ENCODE measurements around the gene TFF1. TPM values are rescaled to one million over a fixed set of nuclear protein-coding genes. Genes with fewer than 3 reads are reported as not detected.

The TFF1 gene
- total RNA-seq, 2 experiments from 2014 or later, result 1.1 TPM; not detected in 1

- ATAC-seq (no peak), DNase-seq (no peak)
- Mint-ChIP-seq H3K36me3 (ENCODE audit: low read depth) (no peaks in the 10 kb centered on the region), H3K4me3 (no peak overlapping the region), H3K27ac (no peak overlapping the region), H3K27me3 (no peaks in the 10 kb centered on the region), H3K4me1 (ENCODE audit: low read depth) (no peaks in the 10 kb centered on the region), H3K9me3 (no peaks in the 10 kb centered on the region)
- POLR2A ChIA-PET, result no interaction called here
- CTCF ChIA-PET, result interaction anchor here (0.6 to 2.0 kb wide), 2 partner anchors 9 to 50 kb away, joined by 3 to 11 read pairs; no protein-coding TSS in a partner anchor
- TF ChIP-seq CTCF (IDR thresholded peaks at IDR 0.05), result no peak
- intact Hi-C loops (cut with micrococcal nuclease), result no loop called here
Observed at GRCh38 chr21:42346866-42347600, 19.3 kb downstream of the TFF1 start.

- ATAC-seq (no peak), DNase-seq (no peak)
- Mint-ChIP-seq H3K9me3 (no peaks in the 10 kb centered on the region), H3K4me3 (no peak overlapping the region), H3K4me1 (ENCODE audit: low read depth) (no peaks in the 10 kb centered on the region), H3K27ac (no peak overlapping the region), H3K36me3 (ENCODE audit: low read depth) (no peaks in the 10 kb centered on the region), H3K27me3 (no peaks in the 10 kb centered on the region)
- CTCF ChIA-PET, result interaction anchor here (0.6 to 2.0 kb wide), 2 partner anchors 9 to 49 kb away, joined by 3 to 11 read pairs; no protein-coding TSS in a partner anchor
- intact Hi-C loops (cut with micrococcal nuclease), result no loop called here
- no peak for TF ChIP-seq CTCF (IDR thresholded peaks at IDR 0.05)
- POLR2A ChIA-PET, result no interaction called here
Observed at GRCh38 chr21:42346441-42346840, 19.9 kb downstream of the TFF1 start.

- Mint-ChIP-seq H3K4me3 (no peak overlapping the region), H3K4me1 (ENCODE audit: low read depth) (no peaks in the 10 kb centered on the region), H3K27me3 (no peaks in the 10 kb centered on the region), H3K27ac (no peak overlapping the region), H3K36me3 (ENCODE audit: low read depth) (no peaks in the 10 kb centered on the region), H3K9me3 (no peaks in the 10 kb centered on the region)
- DNase-seq, result no peak
- ChIA-PET POLR2A (no interaction called here), CTCF (no interaction called here)
- no peak for ATAC-seq
- intact Hi-C loops (cut with micrococcal nuclease), result no loop called here
- TF ChIP-seq CTCF (IDR thresholded peaks at IDR 0.05), result no peak
Observed at GRCh38 chr21:42344631-42345030, 21.7 kb downstream of the TFF1 start.

GRCh38 chr21:42343963-42344510 lies 22.3 kb downstream of the TFF1 start:
- intact Hi-C loops (cut with micrococcal nuclease), result no loop called here
- no peak for ATAC-seq
- Mint-ChIP-seq H3K9me3 (no peaks in the 10 kb centered on the region), H3K4me1 (ENCODE audit: low read depth) (peaks cover 2% of the 10 kb centered on the region), H3K36me3 (ENCODE audit: low read depth) (no peaks in the 10 kb centered on the region), H3K4me3 (no peak overlapping the region), H3K27me3 (no peaks in the 10 kb centered on the region), H3K27ac (no peak overlapping the region)
- no peak for DNase-seq
- ChIA-PET CTCF (no interaction called here), POLR2A (no interaction called here)
- no peak for TF ChIP-seq CTCF (IDR thresholded peaks at IDR 0.05)

- H3K4me3 Mint-ChIP-seq, result no peak overlapping the region
- no peaks in the 10 kb centered on the region for H3K9me3 Mint-ChIP-seq
- ChIA-PET CTCF (no interaction called here), POLR2A (interaction anchor here (1.0 kb wide), 1 partner anchor 65 kb away, joined by 3 read pairs; no protein-coding TSS in a partner anchor)
- no peak overlapping the region for H3K27ac Mint-ChIP-seq
- ATAC-seq (no peak), DNase-seq (no peak)
- no peak for TF ChIP-seq CTCF (IDR thresholded peaks at IDR 0.05)
- intact Hi-C loops (cut with micrococcal nuclease), result no loop called here
- H3K27me3 Mint-ChIP-seq, result no peaks in the 10 kb centered on the region
- peaks cover 2% of the 10 kb centered on the region for H3K4me1 Mint-ChIP-seq (ENCODE audit: low read depth)
- no peaks in the 10 kb centered on the region for H3K36me3 Mint-ChIP-seq (ENCODE audit: low read depth)
Observed at GRCh38 chr21:42343556-42343955, 22.8 kb downstream of the TFF1 start.
